ENCODE results near the gene YPEL3.

YPEL3 gene

GRCh38 chr16:30054959-30055553, 41.0 kb downstream of the YPEL3 start:
- H2BK5ac ChIP-seq (ENCODE audit: low read depth, low read length, poor library complexity) = no peak overlapping the region
- no peak overlapping the region for H3K4me2 ChIP-seq (ENCODE audit: low read length)
- no peak overlapping the region for H3K27ac ChIP-seq (ENCODE audit: low read depth, low read length)
- no peak overlapping the region for H3K4ac ChIP-seq (ENCODE audit: low read depth, low read length)
- H3K79me1 ChIP-seq (ENCODE audit: low read length) = peaks cover 5% of the 10 kb centered on the region
- H2BK12ac ChIP-seq (ENCODE audit: low read length) = no peak overlapping the region
- WGBS (ENCODE audit: extremely low coverage, insufficient coverage, insufficient read length) = no CpG with 5 or more reads among the region's 10 CpGs
- DNase-seq = peak; percentile 34 to 51
- H3K27me3 ChIP-seq (ENCODE audit: insufficient read depth, low read length) = no peaks in the 10 kb centered on the region
- H3K4me1 ChIP-seq (ENCODE audit: control insufficient read depth in 1 of 2, insufficient read depth in 2 of 2, low read length in 2 of 2) = peaks cover 3 to 14% of the 10 kb centered on the region in 2 experiments
- H3K4me3 ChIP-seq (ENCODE audit: low read depth, low read length) = no peak overlapping the region
- peaks cover 3% of the 10 kb centered on the region for H3K9me3 ChIP-seq (ENCODE audit: insufficient read depth, low read depth, low read length)
- H2AK5ac ChIP-seq (ENCODE audit: low read length) = no peak overlapping the region
- peaks cover 0 to 1% of the 10 kb centered on the region in 2 experiments for H3K36me3 ChIP-seq (ENCODE audit: control insufficient read depth in 1 of 2, insufficient read depth in 2 of 2, low read length in 2 of 2)
- no peak overlapping the region for H3K18ac ChIP-seq (ENCODE audit: low read length)
- H3K79me2 ChIP-seq (ENCODE audit: control insufficient read depth, insufficient read depth, low read length, poor library complexity) = peaks cover 2% of the 10 kb centered on the region
- no peak overlapping the region for H3K9ac ChIP-seq (ENCODE audit: low read length)
- H3K23ac ChIP-seq (ENCODE audit: low read length) = no peak overlapping the region
- no peak overlapping the region for H4K8ac ChIP-seq (ENCODE audit: low read depth, low read length)
- H3K14ac ChIP-seq (ENCODE audit: low read length) = no peak overlapping the region
- H4K91ac ChIP-seq (ENCODE audit: low read depth, low read length) = no peak overlapping the region
- no peak overlapping the region for H4K12ac ChIP-seq (ENCODE audit: low read depth, low read length)
- H2AFZ ChIP-seq (ENCODE audit: insufficient read depth, low read length, poor library complexity) = no peak overlapping the region
- no peak overlapping the region for H2BK120ac ChIP-seq (ENCODE audit: insufficient read depth, low read length, poor library complexity)

- Histone ChIP-seq H3K4me1 (ENCODE audit: control insufficient read depth in 1 of 2, insufficient read depth in 2 of 2, low read length in 2 of 2) (peaks cover 3 to 14% of the 10 kb centered on the region in 2 experiments), H2BK5ac (ENCODE audit: low read depth, low read length, poor library complexity) (no peak overlapping the region), H3K18ac (ENCODE audit: low read length) (no peak overlapping the region), H3K4me2 (ENCODE audit: low read length) (no peak overlapping the region), H3K9me3 (ENCODE audit: insufficient read depth, low read depth, low read length) (peaks cover 3% of the 10 kb centered on the region), H4K12ac (ENCODE audit: low read depth, low read length) (no peak overlapping the region), H3K14ac (ENCODE audit: low read length) (no peak overlapping the region), H4K91ac (ENCODE audit: low read depth, low read length) (no peak overlapping the region), H3K79me2 (ENCODE audit: control insufficient read depth, insufficient read depth, low read length, poor library complexity) (peaks cover 2% of the 10 kb centered on the region), H3K36me3 (ENCODE audit: control insufficient read depth in 1 of 2, insufficient read depth in 2 of 2, low read length in 2 of 2) (no peaks in the 10 kb centered on the region), H3K4ac (ENCODE audit: low read depth, low read length) (no peak overlapping the region), H3K79me1 (ENCODE audit: low read length) (peaks cover 5% of the 10 kb centered on the region), H2BK120ac (ENCODE audit: insufficient read depth, low read length, poor library complexity) (no peak overlapping the region), H4K8ac (ENCODE audit: low read depth, low read length) (no peak overlapping the region), H3K27me3 (ENCODE audit: insufficient read depth, low read length) (no peaks in the 10 kb centered on the region), H3K23ac (ENCODE audit: low read length) (peak overlapping the region; percentile 18), H3K27ac (ENCODE audit: low read depth, low read length) (no peak overlapping the region), H3K4me3 (ENCODE audit: low read depth, low read length) (no peak overlapping the region), H2AFZ (ENCODE audit: insufficient read depth, low read length, poor library complexity) (no peak overlapping the region), H2AK5ac (ENCODE audit: low read length) (no peak overlapping the region), H3K9ac (ENCODE audit: low read length) (peak overlapping the region; percentile 33), H2BK12ac (ENCODE audit: low read length) (no peak overlapping the region)
- DNase-seq = no peak
- no CpG with 5 or more reads among the region's 8 CpGs for WGBS (ENCODE audit: extremely low coverage, insufficient coverage, insufficient read length)
These were observed 41.6 kb downstream of the YPEL3 start for GRCh38 chr16:30054451-30054850.

- Histone ChIP-seq H3K27me3 (ENCODE audit: insufficient read depth, low read length) (no peaks in the 10 kb centered on the region), H3K23ac (ENCODE audit: low read length) (no peak overlapping the region)
These were observed 42.5 kb downstream of the YPEL3 start for GRCh38 chr16:30053376-30054015.

GRCh38 chr16:30052671-30053372, 43.2 kb downstream of the YPEL3 start:
- H2BK120ac ChIP-seq (ENCODE audit: insufficient read depth, low read length, poor library complexity) = peak overlapping the region; percentile 60
- H3K4me3 ChIP-seq (ENCODE audit: low read depth, low read length) = peak overlapping the region; percentile 73
- no CpG with 5 or more reads among the region's 58 CpGs for WGBS (ENCODE audit: extremely low coverage, insufficient coverage, insufficient read length)
- peaks cover 3 to 14% of the 10 kb centered on the region in 2 experiments for H3K4me1 ChIP-seq (ENCODE audit: control insufficient read depth in 1 of 2, insufficient read depth in 2 of 2, low read length in 2 of 2)
- peak overlapping the region; percentile 46 for H3K4ac ChIP-seq (ENCODE audit: low read depth, low read length)
- H3K79me1 ChIP-seq (ENCODE audit: low read length) = peaks cover 5% of the 10 kb centered on the region
- H3K4me2 ChIP-seq (ENCODE audit: low read length) = peak overlapping the region; percentile 98
- peak overlapping the region; percentile 69 for H3K9ac ChIP-seq (ENCODE audit: low read length)
- no peak overlapping the region for H2BK5ac ChIP-seq (ENCODE audit: low read depth, low read length, poor library complexity)
- peak overlapping the region; percentile 61 for H2BK12ac ChIP-seq (ENCODE audit: low read length)
- H3K18ac ChIP-seq (ENCODE audit: low read length) = peak overlapping the region; percentile 92
- DNase-seq = peak; percentile 94 to 98
- no peaks in the 10 kb centered on the region for H3K36me3 ChIP-seq (ENCODE audit: control insufficient read depth in 1 of 2, insufficient read depth in 2 of 2, low read length in 2 of 2)
- H3K27ac ChIP-seq (ENCODE audit: low read depth, low read length) = no peak overlapping the region
- no peak overlapping the region for H3K23ac ChIP-seq (ENCODE audit: low read length)
- peak overlapping the region; percentile 93 for H4K8ac ChIP-seq (ENCODE audit: low read depth, low read length)
- peak overlapping the region; percentile 92 for H2AFZ ChIP-seq (ENCODE audit: insufficient read depth, low read length, poor library complexity)
- no peaks in the 10 kb centered on the region for H3K27me3 ChIP-seq (ENCODE audit: insufficient read depth, low read length)
- peak overlapping the region; percentile 93 for H3K14ac ChIP-seq (ENCODE audit: low read length)
- H4K91ac ChIP-seq (ENCODE audit: low read depth, low read length) = peak overlapping the region; percentile 83
- H3K79me2 ChIP-seq (ENCODE audit: control insufficient read depth, insufficient read depth, low read length, poor library complexity) = peaks cover 2% of the 10 kb centered on the region
- H3K9me3 ChIP-seq (ENCODE audit: insufficient read depth, low read depth, low read length) = peaks cover 3% of the 10 kb centered on the region
- no peak overlapping the region for H2AK5ac ChIP-seq (ENCODE audit: low read length)
- peak overlapping the region; percentile 90 for H4K12ac ChIP-seq (ENCODE audit: low read depth, low read length)

More at GRCh38 chr16:30053376-30054015, 42.5 kb downstream of the YPEL3 start:
- Histone ChIP-seq H2BK120ac (ENCODE audit: insufficient read depth, low read length, poor library complexity) (no peak overlapping the region), H4K8ac (ENCODE audit: low read depth, low read length) (peak overlapping the region; percentile 44), H3K18ac (ENCODE audit: low read length) (no peak overlapping the region), H3K9ac (ENCODE audit: low read length) (peak overlapping the region; percentile 69), H3K4me2 (ENCODE audit: low read length) (peak overlapping the region; percentile 98), H3K4ac (ENCODE audit: low read depth, low read length) (no peak overlapping the region), H3K27ac (ENCODE audit: low read depth, low read length) (no peak overlapping the region), H2AK5ac (ENCODE audit: low read length) (no peak overlapping the region), H3K14ac (ENCODE audit: low read length) (no peak overlapping the region), H3K79me1 (ENCODE audit: low read length) (peaks cover 5% of the 10 kb centered on the region), H3K4me3 (ENCODE audit: low read depth, low read length) (peak overlapping the region; percentile 73), H3K79me2 (ENCODE audit: control insufficient read depth, insufficient read depth, low read length, poor library complexity) (peaks cover 2% of the 10 kb centered on the region), H3K36me3 (ENCODE audit: control insufficient read depth in 1 of 2, insufficient read depth in 2 of 2, low read length in 2 of 2) (no peaks in the 10 kb centered on the region), H2BK5ac (ENCODE audit: low read depth, low read length, poor library complexity) (no peak overlapping the region), H3K4me1 (ENCODE audit: control insufficient read depth in 1 of 2, insufficient read depth in 2 of 2, low read length in 2 of 2) (peaks cover 3 to 14% of the 10 kb centered on the region in 2 experiments), H2AFZ (ENCODE audit: insufficient read depth, low read length, poor library complexity) (peak overlapping the region; percentile 68), H3K9me3 (ENCODE audit: insufficient read depth, low read depth, low read length) (peaks cover 3% of the 10 kb centered on the region), H4K91ac (ENCODE audit: low read depth, low read length) (peak overlapping the region; percentile 38), H2BK12ac (ENCODE audit: low read length) (no peak overlapping the region), H4K12ac (ENCODE audit: low read depth, low read length) (no peak overlapping the region)
- WGBS (ENCODE audit: extremely low coverage, insufficient coverage, insufficient read length) = no CpG with 5 or more reads among the region's 19 CpGs
- peak; percentile 64 to 73 for DNase-seq
